HFF-Myc (cell line): Measurements from ENCODE around the gene SAE1.
A peak's percentile ranks its signal among the peaks of the same experiment; 100 is the strongest.

Experiments
- DNase-seq: peaks from one replicate; pipeline ENCODE4 v3.0.0-alpha.2; 2011; ENCODE audit warnings: low read depth; ENCODE audit errors: extremely low read depth
- H3K4me3 ChIP-seq: replicated peaks from 2 replicates; pipeline ENCODE4 v1.5.1; 2011; ENCODE audit warnings: low read depth, mild to moderate bottlenecking, control low read depth, low read length
- TF ChIP-seq, protein P1 (sequence below): IDR thresholded peaks from 2 replicates; pipeline ENCODE4 v1.5.1; 2012; ENCODE audit warnings: mild to moderate bottlenecking, low read depth, low read length, control low read depth; ENCODE audit errors: missing control alignments

SAE1 gene

DNA sequence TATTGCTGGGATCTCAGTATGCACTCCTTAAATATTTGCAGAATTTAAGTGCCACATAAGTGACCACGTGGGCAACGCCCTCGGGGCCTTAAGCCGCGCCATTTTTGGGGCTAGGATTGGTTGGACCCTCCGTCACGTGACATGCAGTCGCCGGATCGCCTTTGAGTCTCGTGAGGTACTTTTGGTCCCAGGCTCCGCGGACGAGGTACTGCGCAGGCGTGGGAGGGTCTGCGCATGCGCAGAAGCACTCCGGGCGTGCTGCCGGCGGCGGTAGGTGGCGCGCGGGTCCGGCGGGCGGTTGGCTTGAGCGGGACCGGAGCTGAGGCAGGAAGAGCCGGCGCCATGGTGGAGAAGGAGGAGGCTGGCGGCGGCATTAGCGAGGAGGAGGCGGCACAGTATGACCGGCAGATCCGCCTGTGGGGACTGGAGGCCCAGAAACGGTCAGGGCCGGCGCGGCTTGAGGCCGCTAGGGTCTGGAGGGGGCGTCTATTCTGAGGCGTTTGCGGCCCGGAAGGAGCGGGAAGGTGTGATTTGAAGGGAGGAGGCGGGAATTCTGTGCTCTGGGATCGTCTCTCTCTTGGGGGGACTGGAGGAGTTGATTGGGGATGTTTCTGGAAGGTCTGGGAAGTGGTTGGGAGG is at the start of gene SAE1:
Gene SAE1, plus strand, starts transcription at position 247 of the 639 bp plus-strand sequence. Its CDS starts 96 bp downstream, at position 343.
- peak; percentile 98 for DNase-seq
- H3K4me3 ChIP-seq, result peak within 1 kb of the TSS; percentile 94
- TF ChIP-seq, protein P1, sequence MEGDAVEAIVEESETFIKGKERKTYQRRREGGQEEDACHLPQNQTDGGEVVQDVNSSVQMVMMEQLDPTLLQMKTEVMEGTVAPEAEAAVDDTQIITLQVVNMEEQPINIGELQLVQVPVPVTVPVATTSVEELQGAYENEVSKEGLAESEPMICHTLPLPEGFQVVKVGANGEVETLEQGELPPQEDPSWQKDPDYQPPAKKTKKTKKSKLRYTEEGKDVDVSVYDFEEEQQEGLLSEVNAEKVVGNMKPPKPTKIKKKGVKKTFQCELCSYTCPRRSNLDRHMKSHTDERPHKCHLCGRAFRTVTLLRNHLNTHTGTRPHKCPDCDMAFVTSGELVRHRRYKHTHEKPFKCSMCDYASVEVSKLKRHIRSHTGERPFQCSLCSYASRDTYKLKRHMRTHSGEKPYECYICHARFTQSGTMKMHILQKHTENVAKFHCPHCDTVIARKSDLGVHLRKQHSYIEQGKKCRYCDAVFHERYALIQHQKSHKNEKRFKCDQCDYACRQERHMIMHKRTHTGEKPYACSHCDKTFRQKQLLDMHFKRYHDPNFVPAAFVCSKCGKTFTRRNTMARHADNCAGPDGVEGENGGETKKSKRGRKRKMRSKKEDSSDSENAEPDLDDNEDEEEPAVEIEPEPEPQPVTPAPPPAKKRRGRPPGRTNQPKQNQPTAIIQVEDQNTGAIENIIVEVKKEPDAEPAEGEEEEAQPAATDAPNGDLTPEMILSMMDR, result peak; percentile 52

DNA sequence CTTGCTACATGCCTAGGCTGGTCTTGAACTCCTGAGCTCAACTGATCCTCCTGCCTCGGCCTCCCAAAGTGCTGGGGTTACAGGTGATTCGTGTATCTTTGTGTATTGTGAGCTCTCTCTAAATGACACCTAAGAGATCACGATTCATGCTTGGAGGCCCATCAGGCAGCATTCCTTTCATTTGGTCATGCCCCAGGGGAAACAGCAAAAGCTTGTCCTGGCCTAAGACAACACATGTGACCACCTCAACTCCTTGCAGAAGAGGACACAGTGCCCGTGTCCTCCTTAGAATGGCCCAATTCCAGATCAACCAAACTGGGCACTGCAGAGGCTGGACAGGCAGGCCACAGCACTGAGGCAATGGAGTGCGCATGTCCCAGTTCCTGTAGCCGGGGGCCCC is 49.5 kb upstream of the SAE1 start:
- H3K4me3 ChIP-seq, result no peak overlapping the region
- DNase-seq, result no peak
- TF ChIP-seq, protein P1, result no peak

DNA sequence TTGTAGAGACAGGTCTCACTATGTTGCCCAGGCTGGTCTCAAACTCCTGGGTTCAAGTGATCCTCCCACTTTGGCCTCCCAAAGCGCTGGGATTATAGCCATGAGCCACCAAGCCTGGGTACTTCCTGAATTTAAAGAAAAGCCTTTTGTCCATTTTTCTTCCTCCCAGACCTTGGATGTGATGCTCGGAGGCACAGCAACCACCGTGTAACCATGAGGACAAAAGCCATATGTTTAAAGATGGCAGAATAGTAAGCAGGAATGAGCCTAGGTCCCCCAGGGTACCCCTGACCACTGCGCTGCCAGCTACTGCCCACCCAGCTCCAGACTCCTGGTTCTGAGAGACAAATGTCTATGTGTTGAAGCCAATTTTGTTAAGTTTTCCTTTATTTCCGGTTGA is 48.1 kb upstream of the SAE1 start:
- DNase-seq, result no peak
- no peak overlapping the region for H3K4me3 ChIP-seq
- TF ChIP-seq, protein P1, result no peak

DNA sequence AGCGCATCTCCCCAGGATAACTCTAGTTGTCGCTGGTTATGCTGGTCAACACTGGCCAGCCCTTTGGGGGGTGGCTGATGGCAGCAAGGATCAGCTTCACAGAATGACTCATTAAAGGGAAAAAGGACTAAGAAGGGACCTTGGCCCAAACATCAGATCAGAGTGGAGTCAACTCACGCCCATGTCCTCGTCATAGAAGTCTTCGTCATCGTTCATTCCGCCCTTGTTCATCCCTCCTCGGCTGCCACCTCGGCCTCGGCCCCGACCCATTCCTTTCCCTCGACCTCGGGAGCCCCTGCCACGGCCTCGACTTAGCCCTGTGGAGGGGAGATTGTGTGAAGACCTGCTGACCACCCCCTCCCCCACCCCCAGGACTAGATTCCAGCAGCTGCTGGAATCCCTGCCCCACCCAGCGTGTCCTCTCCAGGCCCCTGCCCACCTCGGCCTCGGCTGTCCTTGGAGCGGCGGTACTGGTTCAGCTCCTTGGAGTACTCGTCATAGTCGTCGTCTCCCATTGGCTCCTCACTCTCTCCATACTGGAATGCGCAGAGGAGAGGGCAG is 45.7 kb upstream of the SAE1 start:
- H3K4me3 ChIP-seq, result no peak overlapping the region
- DNase-seq, result no peak
- TF ChIP-seq, protein P1, result no peak

DNA sequence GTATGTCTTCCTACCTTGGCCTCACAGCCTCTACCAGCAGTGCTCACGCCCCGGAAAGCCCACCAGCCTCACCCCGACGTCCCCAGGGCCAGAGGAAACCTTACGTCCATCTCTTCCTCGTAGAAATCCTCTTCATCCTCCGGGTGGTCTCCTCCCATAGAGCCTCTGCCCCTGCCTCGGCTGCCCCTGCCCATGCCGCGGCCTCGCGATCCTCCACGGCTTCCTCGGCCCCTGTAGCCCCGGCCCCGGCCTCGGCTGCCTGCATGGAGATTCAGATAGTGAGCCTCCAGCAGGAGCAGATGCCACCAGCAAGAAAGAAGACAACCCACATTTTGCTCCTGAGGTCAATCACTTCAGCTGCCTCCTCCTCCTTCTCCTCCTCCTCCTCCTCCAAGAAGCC is 44.4 kb upstream of the SAE1 start:
- TF ChIP-seq, protein P1, result no peak
- H3K4me3 ChIP-seq, result no peak overlapping the region
- no peak for DNase-seq

DNA sequence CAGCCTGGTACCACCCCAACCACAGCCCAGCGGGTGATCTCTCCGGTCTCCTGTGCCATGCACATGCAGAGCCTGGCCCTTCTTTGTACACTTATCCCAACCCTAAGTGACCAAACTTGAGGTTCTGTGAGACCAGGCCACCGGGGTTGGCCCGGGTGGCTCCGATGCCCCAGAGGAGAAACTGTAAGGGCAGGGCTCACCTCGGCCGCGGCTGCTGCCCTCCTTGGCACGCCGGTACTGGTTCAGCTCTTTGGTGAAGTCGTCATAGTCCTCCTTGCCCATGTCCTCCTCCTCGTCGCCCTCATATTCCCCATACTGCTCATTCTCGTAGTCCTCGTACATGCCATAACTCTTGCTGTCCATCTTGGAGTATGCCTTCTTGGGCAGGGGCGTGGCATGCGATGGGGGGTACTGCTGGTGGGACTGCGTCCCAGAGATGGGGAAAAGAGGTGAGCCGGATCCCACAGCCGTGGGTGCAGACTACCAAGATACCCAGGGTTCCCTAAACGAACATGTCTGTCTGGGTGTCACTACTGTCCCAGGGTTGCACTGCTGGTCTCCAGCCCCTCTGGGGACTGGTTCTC is 40.8 kb upstream of the SAE1 start:
- TF ChIP-seq, protein P1, result no peak
- H3K4me3 ChIP-seq, result no peak overlapping the region
- no peak for DNase-seq
